T-helper 1 cell treated with Interleukin-12 subunit alpha and Interleukin-12 subunit beta and Interleukin-4 antibody, amounts not matched to agents 30 μg/mL and 1 μg/mL, for 36 hours (primary cell): ENCODE measurements around the gene TRIP12.
"Not testable (repeated sequence)": the region's sequence is repeated elsewhere in the genome, so short reads cannot be mapped to it uniquely, and the experiment has no call there.

Source experiments
- H3K27ac Mint-ChIP-seq: one replicate; pipeline ENCODE4 v1.8.0; 2021; ENCODE audit warnings: mild to moderate bottlenecking, mixed read lengths
- H3K27me3 Mint-ChIP-seq: one replicate; pipeline ENCODE4 v1.8.0; 2021; ENCODE audit warnings: low read depth, mixed read lengths
- H3K36me3 Mint-ChIP-seq: one replicate; pipeline ENCODE4 v1.8.0; 2021; ENCODE audit warnings: low read depth, mixed read lengths
- H3K4me1 Mint-ChIP-seq: one replicate; pipeline ENCODE4 v1.8.0; 2021; ENCODE audit warnings: low read depth, mixed read lengths
- H3K4me3 Mint-ChIP-seq: one replicate; pipeline ENCODE4 v1.8.0; 2021; ENCODE audit warnings: mild to moderate bottlenecking, moderate library complexity, mixed read lengths
- H3K9me3 Mint-ChIP-seq: one replicate; pipeline ENCODE4 v1.8.0; 2021; ENCODE audit warnings: mixed read lengths

The TRIP12 gene

GRCh38 chr2:229930656-229931055 is 8.8 kb upstream of the TRIP12 start:
- Mint-ChIP-seq H3K4me1 (peaks cover 1% of the 10 kb centered on the region), H3K27me3 (no peaks in the 10 kb centered on the region)

GRCh38 chr2:229927817-229928321 is 6.1 kb upstream of the TRIP12 start:
- H3K27ac Mint-ChIP-seq, result no peak overlapping the region
- no peak overlapping the region for H3K4me3 Mint-ChIP-seq
- no peaks in the 10 kb centered on the region for H3K36me3 Mint-ChIP-seq
- peaks cover 13% of the 10 kb centered on the region for H3K4me1 Mint-ChIP-seq
- H3K9me3 Mint-ChIP-seq, result no peaks in the 10 kb centered on the region
- no peaks in the 10 kb centered on the region for H3K27me3 Mint-ChIP-seq

More at GRCh38 chr2:229930656-229931055, 8.8 kb upstream of the TRIP12 start:
- Mint-ChIP-seq H3K4me3 (no peak overlapping the region), H3K36me3 (no peaks in the 10 kb centered on the region), H3K9me3 (no peaks in the 10 kb centered on the region), H3K27ac (no peak overlapping the region)

- H3K9me3 Mint-ChIP-seq, result no peaks in the 10 kb centered on the region
- no peaks in the 10 kb centered on the region for H3K27me3 Mint-ChIP-seq
- peak overlapping the region; percentile 16 for H3K4me3 Mint-ChIP-seq
- peaks cover 23% of the 10 kb centered on the region for H3K4me1 Mint-ChIP-seq
- peak overlapping the region; percentile 16 for H3K27ac Mint-ChIP-seq
- H3K36me3 Mint-ChIP-seq, result peaks cover 8% of the 10 kb centered on the region
These were observed 3.4 kb upstream of the TRIP12 start for GRCh38 chr2:229925201-229925600.

GRCh38 chr2:229924541-229924940 is 2.7 kb upstream of the TRIP12 start:
- H3K27ac Mint-ChIP-seq, result not testable (repeated sequence)

GRCh38 chr2:229922449-229923386 is 909 bp upstream of the TRIP12 start, which contains the start of gene FBXO36:
FBXO36 (plus strand) TSS chr2:229922503; CDS start chr2:229922514, 11 bp downstream.
- Mint-ChIP-seq H3K27me3 (no peaks in the 10 kb centered on the region), H3K9me3 (no peaks in the 10 kb centered on the region), H3K4me1 (peaks cover 37% of the 10 kb centered on the region), H3K36me3 (peaks cover 24% of the 10 kb centered on the region), H3K27ac (peak within 1 kb of the TSS; percentile 99), H3K4me3 (peak within 1 kb of the TSS; percentile 100)

More at GRCh38 chr2:229924541-229924940, 2.7 kb upstream of the TRIP12 start:
- H3K27me3 Mint-ChIP-seq, H3K9me3 Mint-ChIP-seq: not testable (repeated sequence)
- H3K4me1 Mint-ChIP-seq, result peaks cover 30% of the 10 kb centered on the region
- peaks cover 14% of the 10 kb centered on the region for H3K36me3 Mint-ChIP-seq
- peak overlapping the region; percentile 21 for H3K4me3 Mint-ChIP-seq

GRCh38 chr2:229921101-229921891 is 513 bp downstream of the TRIP12 start:
- Mint-ChIP-seq H3K36me3 (peaks cover 26% of the 10 kb centered on the region), H3K4me3 (peak overlapping the region; percentile 100)

GRCh38 chr2:229920011-229920641 is 1.7 kb downstream of the TRIP12 start:
- H3K4me3 Mint-ChIP-seq, result peak overlapping the region; percentile 100
- no peaks in the 10 kb centered on the region for H3K27me3 Mint-ChIP-seq
- no peaks in the 10 kb centered on the region for H3K9me3 Mint-ChIP-seq
- peaks cover 26% of the 10 kb centered on the region for H3K36me3 Mint-ChIP-seq
- H3K4me1 Mint-ChIP-seq, result peaks cover 36% of the 10 kb centered on the region
- H3K27ac Mint-ChIP-seq, result peak overlapping the region; percentile 99

More at GRCh38 chr2:229921101-229921891, 513 bp downstream of the TRIP12 start:
- Mint-ChIP-seq H3K9me3 (no peaks in the 10 kb centered on the region), H3K27ac (peak overlapping the region; percentile 99), H3K27me3 (no peaks in the 10 kb centered on the region), H3K4me1 (peaks cover 39% of the 10 kb centered on the region)

- H3K4me3 Mint-ChIP-seq, result no peak overlapping the region
These were observed 4.0 kb downstream of the TRIP12 start for GRCh38 chr2:229917793-229918192.

GRCh38 chr2:229914171-229914570 is 7.6 kb downstream of the TRIP12 start:
- Mint-ChIP-seq H3K9me3 (no peaks in the 10 kb centered on the region), H3K27ac (no peak overlapping the region), H3K36me3 (peaks cover 16% of the 10 kb centered on the region), H3K27me3 (no peaks in the 10 kb centered on the region), H3K4me3 (no peak overlapping the region), H3K4me1 (peaks cover 36% of the 10 kb centered on the region)

More at GRCh38 chr2:229917793-229918192, 4.0 kb downstream of the TRIP12 start:
- peaks cover 31% of the 10 kb centered on the region for H3K4me1 Mint-ChIP-seq
- peaks cover 28% of the 10 kb centered on the region for H3K36me3 Mint-ChIP-seq
- no peak overlapping the region for H3K27ac Mint-ChIP-seq
- H3K9me3 Mint-ChIP-seq, result no peaks in the 10 kb centered on the region
- H3K27me3 Mint-ChIP-seq, result no peaks in the 10 kb centered on the region

- peak overlapping the region; percentile 45 for H3K27ac Mint-ChIP-seq
- H3K27me3 Mint-ChIP-seq, result no peaks in the 10 kb centered on the region
- no peak overlapping the region for H3K4me3 Mint-ChIP-seq
- no peaks in the 10 kb centered on the region for H3K9me3 Mint-ChIP-seq
- peaks cover 14% of the 10 kb centered on the region for H3K36me3 Mint-ChIP-seq
- H3K4me1 Mint-ChIP-seq, result peaks cover 30% of the 10 kb centered on the region
These were observed 10.9 kb downstream of the TRIP12 start for GRCh38 chr2:229910832-229911412.

GRCh38 chr2:229910147-229910831 is 11.5 kb downstream of the TRIP12 start:
- H3K4me1 Mint-ChIP-seq, result peaks cover 30% of the 10 kb centered on the region
- no peak overlapping the region for H3K4me3 Mint-ChIP-seq
- no peaks in the 10 kb centered on the region for H3K27me3 Mint-ChIP-seq
- no peak overlapping the region for H3K27ac Mint-ChIP-seq
- no peaks in the 10 kb centered on the region for H3K9me3 Mint-ChIP-seq
- H3K36me3 Mint-ChIP-seq, result peaks cover 14% of the 10 kb centered on the region

- Mint-ChIP-seq H3K9me3 (no peaks in the 10 kb centered on the region), H3K27ac (no peak overlapping the region), H3K4me1 (peaks cover 29% of the 10 kb centered on the region), H3K4me3 (no peak overlapping the region), H3K27me3 (no peaks in the 10 kb centered on the region), H3K36me3 (peaks cover 16% of the 10 kb centered on the region)
These were observed 12.7 kb downstream of the TRIP12 start for GRCh38 chr2:229909090-229909489.

- H3K27ac Mint-ChIP-seq, result no peak overlapping the region
- H3K4me3 Mint-ChIP-seq, result no peak overlapping the region
These were observed 16.2 kb downstream of the TRIP12 start for GRCh38 chr2:229905601-229906000.

More at GRCh38 chr2:229905601-229906000, 16.2 kb downstream of the TRIP12 start:
- H3K27me3 Mint-ChIP-seq, result no peaks in the 10 kb centered on the region
- H3K36me3 Mint-ChIP-seq, result peaks cover 26% of the 10 kb centered on the region
- no peaks in the 10 kb centered on the region for H3K9me3 Mint-ChIP-seq
- H3K4me1 Mint-ChIP-seq, result peaks cover 24% of the 10 kb centered on the region
